ENCODE results near the gene ROR1.

ROR1 gene

GRCh38 chr1:64087768-64088167 lies 314.0 kb downstream of the ROR1 start:
- TF ChIP-seq CTCF (IDR thresholded peaks at IDR 0.05; ENCODE audit: low read depth, low read length): no peak
- peak; percentile 69 to 76 for DNase-seq (ENCODE audit: low read depth in 2 of 2)
- no peak overlapping the region for H3K4me3 ChIP-seq (replicated peaks in 1 of 2; ENCODE audit: low read depth in 2 of 2, low read length in 2 of 2)

- no peak overlapping the region for H3K4me3 ChIP-seq (replicated peaks in 1 of 2; ENCODE audit: low read depth in 2 of 2, low read length in 2 of 2)
- DNase-seq (ENCODE audit: low read depth in 2 of 2): no peak
- TF ChIP-seq CTCF (IDR thresholded peaks at IDR 0.05; ENCODE audit: low read depth, low read length): no peak
These were observed 316.6 kb downstream of the ROR1 start for GRCh38 chr1:64090436-64090835.

GRCh38 chr1:64092851-64093371 lies 319.1 kb downstream of the ROR1 start:
- no peak for DNase-seq (ENCODE audit: low read depth in 2 of 2)

GRCh38 chr1:64093941-64094340 lies 320.1 kb downstream of the ROR1 start:
- no peak for TF ChIP-seq CTCF (IDR thresholded peaks at IDR 0.05; ENCODE audit: low read depth, low read length)
- no peak overlapping the region for H3K4me3 ChIP-seq (replicated peaks in 1 of 2; ENCODE audit: low read depth in 2 of 2, low read length in 2 of 2)
- DNase-seq (ENCODE audit: low read depth in 2 of 2): peak; percentile 49 to 71

More at GRCh38 chr1:64092851-64093371, 319.1 kb downstream of the ROR1 start:
- no peak for TF ChIP-seq CTCF (IDR thresholded peaks at IDR 0.05; ENCODE audit: low read depth, low read length)
- H3K4me3 ChIP-seq (replicated peaks in 1 of 2; ENCODE audit: low read depth in 2 of 2, low read length in 2 of 2): no peak overlapping the region

GRCh38 chr1:64095832-64096231 lies 322.0 kb downstream of the ROR1 start:
- no peak for DNase-seq (ENCODE audit: low read depth in 2 of 2)
- no peak overlapping the region for H3K4me3 ChIP-seq (replicated peaks in 1 of 2; ENCODE audit: low read depth in 2 of 2, low read length in 2 of 2)
- no peak for TF ChIP-seq CTCF (IDR thresholded peaks at IDR 0.05; ENCODE audit: low read depth, low read length)

- H3K4me3 ChIP-seq (replicated peaks in 1 of 2; ENCODE audit: low read depth in 2 of 2, low read length in 2 of 2): no peak overlapping the region
- DNase-seq (ENCODE audit: low read depth in 2 of 2): no peak
- no peak for TF ChIP-seq CTCF (IDR thresholded peaks at IDR 0.05; ENCODE audit: low read depth, low read length)
These were observed 324.0 kb downstream of the ROR1 start for GRCh38 chr1:64097859-64098258.

- H3K4me3 ChIP-seq (replicated peaks in 1 of 2; ENCODE audit: low read depth in 2 of 2, low read length in 2 of 2): no peak overlapping the region
- DNase-seq (ENCODE audit: low read depth in 2 of 2): no peak
- TF ChIP-seq CTCF (IDR thresholded peaks at IDR 0.05; ENCODE audit: low read depth, low read length): no peak
These were observed 324.6 kb downstream of the ROR1 start for GRCh38 chr1:64098436-64098835.
